K562 (cell line): Measurements from ENCODE around the gene PDPR. TPM values are rescaled to one million over a fixed set of nuclear protein-coding genes. Genes with fewer than 3 reads are reported as not detected.

Source experiments
- ATAC-seq: fragments of 200-7000 bp; cut with Tn5 transposase; 3 replicates; pipeline ENCODE4 v1.9.1; 2020; ENCODE audit warnings: moderate library complexity
- BruUV-seq: library from RNA; stranded (reverse); fragments of 400-500 nt; replicated peaks from 2 replicates; lab custom pipeline; 2021; lab: Mats Ljungman, UMichigan
- CTCF ChIA-PET: fragments of 300-600 bp; formaldehyde crosslinking; extraction: SDS; loops from one replicate; lab custom pipeline; 2021; ENCODE audit warnings: low intra/inter-chr PET ratio; lab: Yijun Ruan, JAX
- POLR2A ChIA-PET: fragments of 300-600, 350-650 bp; sonication (Branson Sonifier 250); formaldehyde crosslinking; extraction: SDS; loops from one replicate; lab custom pipeline; 2021; ENCODE audit warnings: antibody characterized with exemption, inconsistent platforms; lab: Yijun Ruan, JAX
- DNase-seq, 4 experiments: peaks; one replicate each; pipeline versions ENCODE4 v3.0.0 to v3.0.0-alpha.2; 2011 to 2018; ENCODE audit warnings: low spot score in 3 of 4, mixed read lengths in 3 of 4; ENCODE audit errors: extremely low read depth in 1 of 4
- FAIRE-seq: peaks from 2 replicates; lab custom pipeline; 2011; peaks lifted over from hg19 to GRCh38; lab: Jason Lieb, UNC
- H2AFZ ChIP-seq: 2 replicates; pipeline ENCODE4 v1.6.0; 2011; ENCODE audit warnings: low read depth, low read length, control low read depth, inconsistent platforms
- H3K27ac ChIP-seq: fragments of 200-600 bp; 3 replicates; pipeline ENCODE4 v1.8.0; 2011; ENCODE audit warnings: low read depth, mild to moderate bottlenecking, control low read depth, inconsistent platforms, low read length, moderate library complexity, mixed read lengths; ENCODE audit errors: extremely low read depth
- H3K27me3 ChIP-seq, 2 experiments: fragments of 300-600 bp in 1 of 2; 2 replicates in 1 of 2; 3 replicates in 1 of 2; pipeline versions ENCODE4 v1.6.0 to v1.8.0; 2011; ENCODE audit warnings: inconsistent platforms in 2 of 2, low read length in 2 of 2, mild to moderate bottlenecking in 1 of 2, mixed read lengths in 1 of 2, moderate library complexity in 1 of 2; ENCODE audit not compliant: control insufficient read depth in 2 of 2, insufficient read depth in 2 of 2
- H3K36me3 ChIP-seq: fragments of 300-600 bp; 3 replicates; pipeline ENCODE4 v1.8.0; 2011; ENCODE audit warnings: mild to moderate bottlenecking, low read length, inconsistent platforms; ENCODE audit not compliant: control insufficient read depth, insufficient read depth
- H3K4me1 ChIP-seq, 2 experiments: fragments of 200-600 bp in 1 of 2; replicated peaks in 1 of 2; 2 replicates in 1 of 2; 3 replicates in 1 of 2; pipeline versions ENCODE4 v1.5.1 to v1.8.0; 2011; ENCODE audit warnings: inconsistent platforms in 2 of 2, low read length in 2 of 2, mild to moderate bottlenecking in 1 of 2, mixed read lengths in 1 of 2, moderate library complexity in 1 of 2; ENCODE audit not compliant: control insufficient read depth in 2 of 2, insufficient read depth in 2 of 2
- H3K4me2 ChIP-seq: 2 replicates; pipeline ENCODE4 v1.6.1; 2011; ENCODE audit warnings: low read length, control low read depth, inconsistent platforms, mixed read lengths; ENCODE audit not compliant: insufficient read depth
- H3K4me3 ChIP-seq: fragments of 200-600 bp; sonication (generic), shearing (Covaris generic); 2 replicates; pipeline ENCODE4 v1.5.1; 2016; ENCODE audit warnings: control low read depth, inconsistent platforms
- H3K79me2 ChIP-seq: fragments of 200-600 bp; 3 replicates; pipeline ENCODE4 v1.8.0; 2011; ENCODE audit warnings: low read length, inconsistent platforms; ENCODE audit not compliant: control insufficient read depth, insufficient read depth
- H3K9ac ChIP-seq, 2 experiments: 2 replicates each; pipeline versions ENCODE4 v1.6.0 to v1.6.1; 2011; ENCODE audit warnings: low read depth in 2 of 2, low read length in 2 of 2, control low read depth in 1 of 2, inconsistent platforms in 1 of 2, mild to moderate bottlenecking in 1 of 2, mixed read lengths in 1 of 2; ENCODE audit not compliant: insufficient read depth in 1 of 2
- H3K9me1 ChIP-seq: one replicate; pipeline ENCODE4 v1.6.0; 2011; ENCODE audit warnings: inconsistent platforms, mild to moderate bottlenecking, low read length, moderate library complexity; ENCODE audit not compliant: control insufficient read depth, insufficient read depth
- H3K9me3 ChIP-seq: replicated peaks from 2 replicates; pipeline ENCODE4 v1.5.1; 2011; ENCODE audit warnings: low read depth, low read length, inconsistent platforms; ENCODE audit not compliant: control insufficient read depth, insufficient read depth
- H4K20me1 ChIP-seq: replicated peaks from 2 replicates; pipeline ENCODE4 v1.6.1; 2011; ENCODE audit warnings: low read length, inconsistent platforms, mixed read lengths; ENCODE audit not compliant: control insufficient read depth, insufficient read depth
- BRD4 ChIP-seq: fragments of 200-600 bp; sonication (generic); IDR thresholded peaks from 2 replicates; pipeline ENCODE4 v1.6.1; 2017; ENCODE audit warnings: inconsistent platforms
- EP300 ChIP-seq: IDR thresholded peaks from 2 replicates; pipeline ENCODE4 v1.6.1; 2012; ENCODE audit warnings: low read length, improper control_type of control experiment
- ETS1 ChIP-seq: conservative IDR thresholded peaks from 2 replicates; pipeline ENCODE4 v1.6.1; 2011; ENCODE audit warnings: low read depth, mild to moderate bottlenecking, low read length; ENCODE audit not compliant: control insufficient read depth
- ETV5 ChIP-seq: sonication (generic); formaldehyde crosslinking; IDR thresholded peaks from 2 replicates; pipeline ENCODE4 v1.4.0; 2020; ENCODE audit warnings: low read depth, mild to moderate bottlenecking, missing genetic modification reagents
- FOXA1 ChIP-seq: fragments of 450-650 bp; IDR thresholded peaks from 2 replicates; pipeline ENCODE4 v1.6.1; 2016; ENCODE audit warnings: mild to moderate bottlenecking, borderline replicate concordance
- FOXP1 ChIP-seq: sonication (generic); formaldehyde crosslinking; IDR thresholded peaks from 2 replicates; pipeline ENCODE4 v1.8.0; 2022; ENCODE audit warnings: mild to moderate bottlenecking, missing genetic modification reagents
- HMG20A ChIP-seq: fragments of 450-650 bp; formaldehyde crosslinking; conservative IDR thresholded peaks from 2 replicates; pipeline ENCODE4 v1.4.0; 2020; ENCODE audit warnings: mild to moderate bottlenecking, mixed read lengths
- MITF ChIP-seq: IDR thresholded peaks from 2 replicates; pipeline ENCODE4 v1.6.1; 2014; ENCODE audit warnings: antibody characterized with exemption
- MLX ChIP-seq, 2 experiments: fragments of 450-650 bp in 1 of 2; sonication (generic) in 1 of 2; formaldehyde crosslinking; conservative IDR thresholded peaks; 2 replicates each; pipeline versions ENCODE4 v1.4.0 to v1.8.1; 2020 to 2022; ENCODE audit warnings: mild to moderate bottlenecking in 1 of 2, missing genetic modification reagents in 1 of 2
- RBFOX2 ChIP-seq: fragments of 200-400 bp; formaldehyde crosslinking; IDR thresholded peaks from 2 replicates; pipeline ENCODE4 v1.6.1; 2017; ENCODE audit warnings: low read depth, mild to moderate bottlenecking, low read length, moderate library complexity
- RBM14 ChIP-seq: fragments of 200-400 bp; formaldehyde crosslinking; IDR thresholded peaks from 2 replicates; pipeline ENCODE4 v1.6.1; 2018; ENCODE audit warnings: low read depth, mild to moderate bottlenecking, low read length, moderate library complexity, borderline replicate concordance; ENCODE audit not compliant: insufficient read depth
- ZBTB26 ChIP-seq: fragments of 450-650 bp; formaldehyde crosslinking; IDR thresholded peaks from 2 replicates; pipeline ENCODE4 v1.4.0; 2022; ENCODE audit warnings: missing genetic modification characterization
- ZBTB7A ChIP-seq: IDR thresholded peaks from 2 replicates; pipeline ENCODE4 v1.6.1; 2011; ENCODE audit warnings: low read depth, mild to moderate bottlenecking, low read length, moderate library complexity, borderline replicate concordance; ENCODE audit not compliant: control insufficient read depth
- ZNF280B ChIP-seq: fragments of 250-450 bp; sonication (Bioruptor Pico); IDR thresholded peaks from 2 replicates; pipeline ENCODE4 v1.5.1; 2021; ENCODE audit warnings: mild to moderate bottlenecking
- ZNF511 ChIP-seq: sonication (generic); formaldehyde crosslinking; IDR thresholded peaks from 2 replicates; pipeline ENCODE4 v1.8.0; 2022; ENCODE audit warnings: mild to moderate bottlenecking, missing genetic modification reagents
- ZNF699 ChIP-seq: fragments of 250-450 bp; sonication (Bioruptor Pico); IDR thresholded peaks from 2 replicates; pipeline ENCODE4 v1.8.0; 2021; ENCODE audit warnings: mild to moderate bottlenecking, moderate library complexity; ENCODE audit not compliant: insufficient replicate concordance
- WGBS: fragments of 100-300 bp; shearing (Covaris generic); methylation state at CpG from one replicate; pipeline ENCODE4 v1.1.6; 2016; ENCODE audit warnings: low coverage, mixed read lengths; ENCODE audit not compliant: insufficient coverage; ENCODE audit errors: missing lambda C conversion rate; 5-methylcytosine and 5-hydroxymethylcytosine counted together
- in situ Hi-C: fragments of 300-500 bp; cut with MboI; formaldehyde crosslinking; loops from 4 replicates; pipeline ENCODE4 v1.15.0; 2018; ENCODE audit warnings: inconsistent platforms, mixed read lengths
- intact Hi-C: fragments of 100-400 bp; cut with micrococcal nuclease; formaldehyde crosslinking; loops from 2 replicates; pipeline ENCODE4 v1.14.2; 2022
- polyA plus RNA-seq, 8 experiments: library from polyadenylated mRNA; depleted of rRNA in 4 of 8; stranded (reverse) in 5 of 8; unstranded in 3 of 8; fragments of >200 nt; fragmentation: Nextera tagmentation in 2 of 8; fragmentation: Illumina TruSeq in 1 of 8; extraction: Ambion mirVana in 2 of 8; extraction: Trizol in 1 of 8; gene quantifications; 2 replicates each; pipeline versions ENCODE4 v1.2.1 to v1.2.3, GENCODE V29; 2011 to 2014; ENCODE audit warnings: inconsistent platforms in 1 of 8, missing spikeins in 1 of 8
- total RNA-seq, 7 experiments: library from RNA; depleted of rRNA in 6 of 7; stranded (reverse); fragments of >200 nt in 6 of 7; fragmentation: Illumina TruSeq in 2 of 7; extraction: Trizol in 2 of 7; gene quantifications; 2 replicates each; pipeline versions ENCODE4 v1.2.1 to v1.2.3, GENCODE V29; 2011 to 2021; ENCODE audit warnings: low replicate concordance in 1 of 7

The PDPR gene
- total and polyA plus RNA-seq, 9 of the 15 experiments (the other 6 are each of a cell fraction or from before 2014, with no cell fraction given): 4.9 to 35.7 (median 19.1) TPM

- in situ Hi-C loops (no loop called here), intact Hi-C loops (no loop called here)
- no peak overlapping the region for H2AFZ ChIP-seq
- H3K4me2 ChIP-seq: no peak overlapping the region
- TF ChIP-seq RBFOX2: no peak
- no peak for TF ChIP-seq ZBTB26 (CRISPR knock-in tag)
- no peak for TF ChIP-seq ETS1
- no peak for TF ChIP-seq EP300
- no peak for TF ChIP-seq ZNF280B (CRISPR knock-in tag)
- TF ChIP-seq MLX (CRISPR knock-in tag; conservative IDR thresholded peaks at IDR 0.05): no peak
- TF ChIP-seq ZBTB7A: no peak
- TF ChIP-seq ZNF699 (CRISPR knock-in tag): no peak
- TF ChIP-seq FOXA1: no peak
- no peak for TF ChIP-seq ETV5
- no peak for TF ChIP-seq HMG20A (CRISPR knock-in tag)
- TF ChIP-seq RBM14: no peak
- no peak for TF ChIP-seq BRD4
- TF ChIP-seq FOXP1 (CRISPR knock-in tag): no peak
- TF ChIP-seq ZNF511: no peak
- no peak for TF ChIP-seq MITF
- no peaks in the 10 kb centered on the region for H3K9me1 ChIP-seq
- H4K20me1 ChIP-seq: no peaks in the 10 kb centered on the region
- DNase-seq (peak in 1 of 4 experiments; percentile 13), ATAC-seq (no peak), FAIRE-seq (no peak)
- no peaks in the 10 kb centered on the region for H3K9me3 ChIP-seq
- H3K4me1 ChIP-seq: no peaks in the 10 kb centered on the region
- H3K27me3 ChIP-seq: no peaks in the 10 kb centered on the region
- no peak overlapping the region for H3K9ac ChIP-seq
- WGBS: 89% methylated on average over 2 of the region's 2 CpGs
- peaks cover 78% of the 10 kb centered on the region for H3K36me3 ChIP-seq
- H3K27ac ChIP-seq: no peak overlapping the region
- POLR2A ChIA-PET: no interaction called here
- no peak overlapping the region for H3K4me3 ChIP-seq
- no peaks in the 10 kb centered on the region for H3K79me2 ChIP-seq
- no TSS peak for BruUV-seq
- CTCF ChIA-PET: no interaction called here
Observed at GRCh38 chr16:70151391-70151790, 37.3 kb downstream of the PDPR start.
